ENCODE measurements around the gene WEE2.

- TF ChIP-seq CTCF (IDR thresholded peaks at IDR 0.05 in 8 of 11, conservative IDR thresholded peaks at IDR 0.05 in 3 of 11): no peak
- no peak for TF ChIP-seq POLR2AphosphoS5 (IDR thresholded peaks at IDR 0.05)
- TF ChIP-seq POLR2A (IDR thresholded peaks at IDR 0.05): no peak
Measured at GRCh38 chr7:141702892-141703291, 5.3 kb upstream of the WEE2 start.
